DOHH2 (cell line): ENCODE results near the gene AFAP1.

Source experiments
- H3F3A ChIP-seq: fragments of 200-600 bp; sonication (generic), shearing (Covaris generic); 2 replicates; pipeline ENCODE4 v1.6.0; 2016; ENCODE audit warnings: antibody characterized with exemption, mild to moderate bottlenecking; ENCODE audit not compliant: control insufficient read depth, insufficient read depth
- H3K27ac ChIP-seq: fragments of 200-600 bp; sonication (generic); 2 replicates; pipeline ENCODE4 v1.5.1; 2014; ENCODE audit warnings: low read depth, mild to moderate bottlenecking, low read length, moderate library complexity
- H3K27me3 ChIP-seq: fragments of 200-600 bp; sonication (generic); 2 replicates; pipeline ENCODE4 v1.6.1; 2014; ENCODE audit warnings: mild to moderate bottlenecking, low read length, mixed read lengths; ENCODE audit not compliant: control insufficient read depth
- H3K36me3 ChIP-seq: fragments of 200-600 bp; sonication (generic); 2 replicates; pipeline ENCODE4 v1.6.1; 2014; ENCODE audit warnings: mild to moderate bottlenecking, low read length, moderate library complexity, mixed read lengths; ENCODE audit not compliant: control insufficient read depth
- H3K4me1 ChIP-seq: fragments of 200-600 bp; sonication (generic); 2 replicates; pipeline ENCODE4 v1.6.1; 2014; ENCODE audit warnings: mild to moderate bottlenecking, low read length, mixed read lengths; ENCODE audit not compliant: control insufficient read depth
- H3K4me2 ChIP-seq: fragments of 200-600 bp; sonication (generic); 2 replicates; pipeline ENCODE4 v1.6.0; 2014; ENCODE audit warnings: mild to moderate bottlenecking, low read length, moderate library complexity
- H3K4me3 ChIP-seq: fragments of 200-600 bp; sonication (generic); 2 replicates; pipeline ENCODE4 v1.5.1; 2014; ENCODE audit warnings: mild to moderate bottlenecking, low read length, mixed read lengths
- H3K79me2 ChIP-seq: fragments of 200-600 bp; sonication (generic); 2 replicates; pipeline ENCODE4 v1.6.1; 2014; ENCODE audit warnings: mild to moderate bottlenecking, low read length, mixed read lengths; ENCODE audit not compliant: control insufficient read depth
- H3K9me2 ChIP-seq: fragments of 200-600 bp; sonication (generic); replicated peaks from 2 replicates; pipeline ENCODE4 v1.6.1; 2014; ENCODE audit warnings: mild to moderate bottlenecking, low read length, mixed read lengths; ENCODE audit not compliant: control insufficient read depth
- H3K9me3 ChIP-seq: fragments of 200-600 bp; sonication (generic); 2 replicates; pipeline ENCODE4 v1.6.1; 2014; ENCODE audit warnings: antibody characterized with exemption, low read length, mixed read lengths; ENCODE audit not compliant: control insufficient read depth, insufficient read depth
- H4K20me1 ChIP-seq: fragments of 200-600 bp; sonication (generic); 2 replicates; pipeline ENCODE4 v1.6.0; 2014; ENCODE audit warnings: low read depth, mild to moderate bottlenecking, antibody characterized with exemption, low read length, moderate library complexity; ENCODE audit not compliant: control insufficient read depth, insufficient read depth
- CTCF ChIP-seq: fragments of 200-600 bp; sonication (generic); IDR thresholded peaks from one replicate; pipeline ENCODE4 v1.5.1; 2014; ENCODE audit warnings: antibody characterized with exemption, mild to moderate bottlenecking, low read depth, low read length; ENCODE audit not compliant: poor library complexity, severe bottlenecking
- EZH2phosphoT487 ChIP-seq: fragments of 200-600 bp; sonication (generic); IDR thresholded peaks from 2 replicates; pipeline ENCODE4 v1.6.1; 2017; ENCODE audit warnings: borderline replicate concordance, mild to moderate bottlenecking, antibody characterized with exemption, low read length, moderate library complexity, mixed read lengths

Gene AFAP1

GRCh38 chr4:7850489-7850888, 89.2 kb downstream of the AFAP1 start:
- Histone ChIP-seq H3K79me2 (no peaks in the 10 kb centered on the region), H3K4me1 (no peaks in the 10 kb centered on the region), H3K4me2 (no peak overlapping the region), H3K36me3 (no peaks in the 10 kb centered on the region), H3K27ac (no peak overlapping the region), H4K20me1 (no peaks in the 10 kb centered on the region), H3K9me2 (no peaks in the 10 kb centered on the region), H3K4me3 (no peak overlapping the region), H3F3A (no peaks in the 10 kb centered on the region), H3K27me3 (peaks cover 2% of the 10 kb centered on the region; the same call in 1 of the 2 replicates), H3K9me3 (no peaks in the 10 kb centered on the region)
- peak; percentile 16 for TF ChIP-seq CTCF
- no peak for TF ChIP-seq EZH2phosphoT487

GRCh38 chr4:7847206-7847605, 92.5 kb downstream of the AFAP1 start:
- Histone ChIP-seq H3K27ac (no peak overlapping the region), H4K20me1 (no peaks in the 10 kb centered on the region), H3K79me2 (no peaks in the 10 kb centered on the region), H3K9me2 (no peaks in the 10 kb centered on the region), H3F3A (no peaks in the 10 kb centered on the region), H3K4me3 (no peak overlapping the region), H3K9me3 (no peaks in the 10 kb centered on the region), H3K4me1 (no peaks in the 10 kb centered on the region), H3K36me3 (no peaks in the 10 kb centered on the region), H3K4me2 (no peak overlapping the region), H3K27me3 (peaks cover 2% of the 10 kb centered on the region; the same call in 1 of the 2 replicates)
- TF ChIP-seq EZH2phosphoT487: no peak
- no peak for TF ChIP-seq CTCF

DNA sequence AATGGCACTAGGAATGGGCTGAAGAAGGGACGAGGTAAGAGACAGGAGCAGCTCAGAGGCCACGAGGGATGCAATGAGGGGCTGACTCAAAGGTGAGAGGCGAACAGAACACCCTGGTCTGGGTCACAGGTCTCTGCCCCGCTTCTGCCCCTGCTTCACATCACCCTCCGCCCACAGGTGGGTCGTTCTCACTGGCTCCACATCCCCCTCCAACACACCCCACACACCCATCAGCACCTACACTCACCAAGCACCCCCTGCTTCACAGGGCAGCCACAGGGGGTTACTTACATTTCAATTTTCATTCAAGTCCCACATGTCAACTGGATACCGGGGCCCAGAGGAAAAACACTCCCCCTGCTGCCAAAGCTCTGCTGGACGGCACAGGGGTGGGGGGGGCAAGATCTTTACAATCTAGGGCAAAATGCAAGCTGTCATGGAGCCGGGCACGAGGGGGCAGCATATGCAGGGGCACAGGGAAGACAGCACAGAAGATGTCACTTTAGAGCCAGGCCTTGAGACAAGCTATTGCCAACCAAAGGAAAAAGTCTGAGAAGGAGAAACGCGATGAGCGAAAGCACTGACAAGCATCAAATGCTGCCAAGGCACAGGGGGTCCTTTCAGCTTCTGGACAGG, 94.0 kb downstream of the AFAP1 start:
- Histone ChIP-seq H3K4me2 (no peak overlapping the region), H3K27me3 (peaks cover 2% of the 10 kb centered on the region), H3K27ac (no peak overlapping the region), H3K79me2 (no peaks in the 10 kb centered on the region), H3K9me2 (no peaks in the 10 kb centered on the region), H3F3A (no peaks in the 10 kb centered on the region), H3K4me3 (no peak overlapping the region), H3K9me3 (no peaks in the 10 kb centered on the region), H3K36me3 (no peaks in the 10 kb centered on the region), H4K20me1 (no peaks in the 10 kb centered on the region), H3K4me1 (no peaks in the 10 kb centered on the region)
- TF ChIP-seq EZH2phosphoT487 (no peak), CTCF (peak; percentile 12)
